GM12878 (cell line): ENCODE measurements around the gene JAML. TPM values are rescaled to one million over a fixed set of nuclear protein-coding genes. Genes with fewer than 3 reads are reported as not detected.
A peak's percentile ranks its signal among the peaks of the same experiment; 100 is the strongest.

Experiments
- ATAC-seq: fragments of 200-7000 bp; cut with Tn5 transposase; 3 replicates; pipeline ENCODE4 v1.9.1; 2020; ENCODE audit warnings: mild to moderate bottlenecking, moderate library complexity
- BruUV-seq: library from RNA; stranded (reverse); fragments of 400-500 nt; replicated peaks from 2 replicates; lab custom pipeline; 2021; lab: Mats Ljungman, UMichigan
- CTCF ChIA-PET: fragments of 300-600 bp; sonication (Branson Sonifier 250); formaldehyde crosslinking; extraction: SDS; loops from one replicate; lab custom pipeline; 2021; ENCODE audit warnings: inconsistent platforms; lab: Yijun Ruan, JAX
- POLR2A ChIA-PET: fragments of 350-600 bp; formaldehyde crosslinking; extraction: SDS; loops from one replicate; lab custom pipeline; 2021; ENCODE audit warnings: inconsistent platforms; lab: Charles Lee
- RAD21 ChIA-PET: fragments of 300-600 bp; sonication (Branson Sonifier 250); formaldehyde crosslinking; loops from one replicate; lab custom pipeline; 2023; ENCODE audit warnings: antibody characterized with exemption; ENCODE audit not compliant: unreplicated experiment; lab: Charles Lee
- SMC1A ChIA-PET: fragments of 300-600 bp; sonication (Branson Sonifier 250); formaldehyde crosslinking; loops from one replicate; lab custom pipeline; 2023; ENCODE audit not compliant: unreplicated experiment, uncharacterized antibody; lab: Charles Lee
- DNase-seq: peaks from one replicate; pipeline ENCODE4 v3.0.0-alpha.2; 2011; ENCODE audit warnings: low read depth, low spot score
- FAIRE-seq: peaks from 3 replicates; lab custom pipeline; 2011; peaks lifted over from hg19 to GRCh38; lab: Jason Lieb, UNC
- H2AFZ ChIP-seq: 2 replicates; pipeline ENCODE4 v1.6.0; 2011; ENCODE audit warnings: low read depth, low read length, control low read depth; ENCODE audit not compliant: control insufficient read depth
- H3K27ac ChIP-seq: 2 replicates; pipeline ENCODE4 v1.5.1; 2011; ENCODE audit warnings: control low read depth; ENCODE audit not compliant: control insufficient read depth, insufficient read depth
- H3K27me3 ChIP-seq, 2 experiments: replicated peaks in 1 of 2; 2 replicates each; pipeline versions ENCODE4 v1.6.0 to v1.6.1; 2011; ENCODE audit warnings: low read length in 1 of 2; ENCODE audit not compliant: control insufficient read depth in 2 of 2, insufficient read depth in 2 of 2
- H3K36me3 ChIP-seq, 2 experiments: 2 replicates each; pipeline ENCODE4 v1.5.1; 2011; ENCODE audit warnings: low read length in 1 of 2; ENCODE audit not compliant: control insufficient read depth in 2 of 2, insufficient read depth in 2 of 2
- H3K4me1 ChIP-seq: 2 replicates; pipeline ENCODE4 v1.6.1; 2011; ENCODE audit warnings: mild to moderate bottlenecking, low read length, moderate library complexity, mixed read lengths; ENCODE audit not compliant: control insufficient read depth, insufficient read depth
- H3K4me2 ChIP-seq: 2 replicates; pipeline ENCODE4 v1.6.0; 2011; ENCODE audit warnings: control low read depth; ENCODE audit not compliant: control insufficient read depth, insufficient read depth
- H3K4me3 ChIP-seq: fragments of 200-600 bp; sonication (generic); 2 replicates; pipeline ENCODE4 v1.5.1; 2016
- H3K79me2 ChIP-seq: 2 replicates; pipeline ENCODE4 v1.6.0; 2011; ENCODE audit warnings: low read length; ENCODE audit not compliant: control insufficient read depth, insufficient read depth
- H3K9ac ChIP-seq: 2 replicates; pipeline ENCODE4 v1.8.0; 2011; ENCODE audit warnings: low read length, control low read depth, mixed read lengths; ENCODE audit not compliant: control insufficient read depth, insufficient read depth
- H3K9me3 ChIP-seq: replicated peaks from 3 replicates; pipeline ENCODE4 v1.5.1; 2011; ENCODE audit warnings: mild to moderate bottlenecking, low read length; ENCODE audit not compliant: control insufficient read depth, insufficient read depth
- H4K20me1 ChIP-seq: 2 replicates; pipeline ENCODE4 v1.6.0; 2011; ENCODE audit not compliant: control insufficient read depth, insufficient read depth
- CHD4 ChIP-seq: fragments of 200-600 bp; sonication (generic); IDR thresholded peaks from 2 replicates; pipeline ENCODE4 v1.6.1; 2016; ENCODE audit warnings: mild to moderate bottlenecking
- EP300 ChIP-seq, 2 experiments: fragments of 150-350 bp in 1 of 2; IDR thresholded peaks; 2 replicates each; pipeline ENCODE4 v1.6.1; 2011 to 2012; ENCODE audit warnings: low read depth in 2 of 2, low read length in 2 of 2, borderline replicate concordance in 1 of 2, improper control_type of control experiment in 1 of 2, inconsistent platforms in 1 of 2; ENCODE audit not compliant: control insufficient read depth in 1 of 2
- HDGF ChIP-seq: fragments of 450-650 bp; IDR thresholded peaks from 2 replicates; pipeline ENCODE4 v1.6.1; 2016; ENCODE audit warnings: antibody characterized with exemption
- IRF4 ChIP-seq: IDR thresholded peaks from 2 replicates; pipeline ENCODE4 v1.6.1; 2011; ENCODE audit warnings: low read depth, low read length
- LARP7 ChIP-seq: fragments of 450-650 bp; IDR thresholded peaks from 2 replicates; pipeline ENCODE4 v1.6.1; 2017; ENCODE audit warnings: mild to moderate bottlenecking
- NR2F1 ChIP-seq: fragments of 450-650 bp; conservative IDR thresholded peaks from 2 replicates; pipeline ENCODE4 v1.6.1; 2017; ENCODE audit warnings: mild to moderate bottlenecking
- NRF1 ChIP-seq: conservative IDR thresholded peaks from 2 replicates; pipeline ENCODE4 v1.6.1; 2011; ENCODE audit warnings: mild to moderate bottlenecking, low read depth, low read length, improper control_type of control experiment
- PAX8 ChIP-seq: fragments of 450-650 bp; IDR thresholded peaks from 2 replicates; pipeline ENCODE4 v1.6.1; 2017; ENCODE audit warnings: mild to moderate bottlenecking, moderate library complexity
- SP1 ChIP-seq: IDR thresholded peaks from one replicate; pipeline ENCODE4 v1.6.1; 2011; ENCODE audit warnings: low read depth, low read length
- ZNF24 ChIP-seq: fragments of 450-650 bp; IDR thresholded peaks from 2 replicates; pipeline ENCODE4 v1.6.1; 2017; ENCODE audit warnings: antibody characterized with exemption, mild to moderate bottlenecking
- WGBS: methylation state at CpG from one replicate; pipeline ENCODE4 v1.1.6; 2016; ENCODE audit warnings: low lambda C conversion rate; ENCODE audit not compliant: insufficient replicate concordance, insufficient coverage; ENCODE audit errors: missing lambda C conversion rate; 5-methylcytosine and 5-hydroxymethylcytosine counted together
- in situ Hi-C: fragments of 300-500 bp; cut with MboI; formaldehyde crosslinking; loops from 9 replicates; pipeline ENCODE4 v1.14.3; 2018; ENCODE audit warnings: mixed read lengths
- intact Hi-C: fragments of 100-400 bp; cut with micrococcal nuclease; formaldehyde crosslinking; loops from one replicate; pipeline ENCODE4 v1.14.2; 2022; ENCODE audit not compliant: unreplicated experiment
- polyA plus RNA-seq, 11 experiments: library from polyadenylated mRNA; depleted of rRNA in 4 of 11; unstranded in 6 of 11; stranded (reverse) in 5 of 11; fragments of >200 nt; fragmentation: Nextera tagmentation in 4 of 11; fragmentation: Illumina TruSeq in 1 of 11; extraction: Ambion mirVana in 4 of 11; extraction: Trizol in 1 of 11; gene quantifications; 1 replicate in 1 of 11; 2 replicates in 10 of 11; pipeline versions ENCODE4 v1.2.1 to v1.2.3, GENCODE V29; 2011 to 2016; ENCODE audit warnings: inconsistent platforms in 2 of 11, missing spikeins in 2 of 11, low read depth in 1 of 11
- total RNA-seq, 4 experiments: library from RNA; depleted of rRNA in 3 of 4; stranded (reverse); fragments of >200 nt in 3 of 4; fragmentation: Illumina TruSeq in 1 of 4; extraction: Trizol in 1 of 4; gene quantifications; 2 replicates each; pipeline versions ENCODE4 v1.2.1 to v1.2.3, GENCODE V29; 2013 to 2021

The JAML gene
- total and polyA plus RNA-seq, 10 of the 15 experiments (the other 5 are each of a cell fraction or from before 2014, with no cell fraction given): 0.60 to 8.1 (median 3.5) TPM

GRCh38 chr11:118198370-118198769, 26.4 kb downstream of the JAML start (continued):
- TF ChIP-seq PAX8 (no peak), NRF1 (no peak), EP300 (IDR thresholded peaks at IDR 0.05; ENCODE audit: borderline replicate concordance in 1 of 2, control insufficient read depth in 1 of 2, low read depth in 2 of 2, low read length in 2 of 2) (0 out of 4 replicates have a peak, but pooled peaks of 1 of the 2 experiments have one; percentile 14), NR2F1 (0 out of 2 replicates have a peak, but pooled peaks have one; percentile 15), ZNF24 (peak; percentile 63), IRF4 (peak; percentile 89), HDGF (peak; percentile 36; the same call in 1 of the 2 replicates)
- TF ChIP-seq, all 136 proteins: peak for 13

GRCh38 chr11:118194835-118195627, 29.8 kb downstream of the JAML start:
- ATAC-seq (no peak), DNase-seq (no peak), FAIRE-seq (no peak)
- Histone ChIP-seq H3K79me2 (no peaks in the 10 kb centered on the region), H3K4me1 (no peaks in the 10 kb centered on the region), H3K4me2 (no peak overlapping the region; the same call in 1 of the 2 replicates), H3K9ac (no peak overlapping the region), H2AFZ (no peak overlapping the region), H3K4me3 (no peak overlapping the region), H4K20me1 (no peaks in the 10 kb centered on the region), H3K27me3 (no peaks in the 10 kb centered on the region; a peak in 1 of 4 replicates), H3K36me3 (no peaks in the 10 kb centered on the region), H3K9me3 (peaks cover 3% of the 10 kb centered on the region; the same call in 2 of the 3 replicates), H3K27ac (no peak overlapping the region)
- TF ChIP-seq CHD4 (no peak), LARP7 (0 out of 2 replicates have a peak, but pooled peaks have one; percentile 6), SP1 (no peak)
- WGBS: 37% methylated on average over 10 of the region's 10 CpGs
- ChIA-PET RAD21 (interaction anchor here (0.5 to 2.0 kb wide), 11 partner anchors 19 to 831 kb away, joined by 3 to 8 read pairs (median 4); partner anchors contain the start of gene MPZL3), CTCF (interaction anchor here (0.7 to 1.7 kb wide), 12 partner anchors 10 to 158 kb away, joined by 3 to 8 read pairs (median 4); no protein-coding TSS in a partner anchor), POLR2A (interaction anchor here (0.8 to 1.4 kb wide), 4 partner anchors 7 to 158 kb away, joined by 3 to 11 read pairs (median 4); no protein-coding TSS in a partner anchor), SMC1A (interaction anchor here (0.7 to 2.1 kb wide), 12 partner anchors 7 to 100 kb away, joined by 3 to 13 read pairs (median 3); partner anchors contain the start of gene JAML)
- BruUV-seq: no TSS peak
- intact Hi-C loops: loop anchor here (5.0 kb wide), 1 partner anchor 292 kb away; no protein-coding TSS in a partner anchor
- in situ Hi-C loops: loop anchor here (5.0 kb wide), 3 partner anchors 97 to 287 kb away; no protein-coding TSS in a partner anchor
